Naive thymus-derived CD8-positive, alpha-beta T cell (primary cell): Measurements from ENCODE around the gene CCDC174. TPM values are rescaled to one million over a fixed set of nuclear protein-coding genes. Genes with fewer than 3 reads are reported as not detected.
"Not testable (repeated sequence)": the region's sequence is repeated elsewhere in the genome, so short reads cannot be mapped to it uniquely, and the experiment has no call there.

Experiments used
- ATAC-seq, 2 donors: fragments of 150-1000 bp; cut with Tn5 transposase in 1 of 2; sonication (Bioruptor Pico), chemical (Tn5 transposase) in 1 of 2; 1 replicate in 1 of 2; 2 replicates in 1 of 2; pipeline ENCODE4 v1.10.0; 2021; ENCODE audit warnings: mild to moderate bottlenecking in 2 of 2, moderate library complexity in 2 of 2
- POLR2A ChIA-PET: fragments of 350-600 bp; sonication (Branson Sonifier 250); formaldehyde crosslinking; loops from one replicate; lab custom pipeline; 2021; ENCODE audit warnings: antibody characterized with exemption; lab: Charles Lee
- DNase-seq, 10 donors: peaks; one replicate each; pipeline versions ENCODE4 v3.0.0 to v3.0.0-alpha.2; 2020 to 2022
- H3K27ac Mint-ChIP-seq, 10 donors: one replicate each; pipeline ENCODE4 v1.8.0; 2020 to 2022; ENCODE audit warnings: mild to moderate bottlenecking in 10 of 10, mixed read lengths in 10 of 10, moderate library complexity in 4 of 10, inconsistent platforms in 1 of 10
- H3K27me3 Mint-ChIP-seq, 5 donors: one replicate each; pipeline ENCODE4 v1.8.0; 2021 to 2022; ENCODE audit warnings: mixed read lengths in 5 of 5
- H3K36me3 Mint-ChIP-seq, 3 donors: one replicate each; pipeline ENCODE4 v1.8.0; 2020 to 2022; ENCODE audit warnings: mixed read lengths in 3 of 3, mild to moderate bottlenecking in 2 of 3, inconsistent platforms in 1 of 3
- H3K4me1 Mint-ChIP-seq, 4 donors: one replicate each; pipeline ENCODE4 v1.8.0; 2021 to 2022; ENCODE audit warnings: mixed read lengths in 4 of 4
- H3K4me3 Mint-ChIP-seq, 10 donors: one replicate each; pipeline ENCODE4 v1.8.0; 2020 to 2022; ENCODE audit warnings: mild to moderate bottlenecking in 10 of 10, mixed read lengths in 10 of 10, moderate library complexity in 6 of 10, inconsistent platforms in 1 of 10
- H3K9me3 Mint-ChIP-seq, 9 donors: one replicate each; pipeline ENCODE4 v1.8.0; 2020 to 2022; ENCODE audit warnings: mixed read lengths in 9 of 9, mild to moderate bottlenecking in 3 of 9, inconsistent platforms in 1 of 9, moderate library complexity in 1 of 9
- polyA plus RNA-seq, 3 donors: library from polyadenylated mRNA; unstranded; fragments of 300-500 nt; fragmentation: Illumina TruSeq; gene quantifications; one replicate each; pipeline ENCODE4 v1.2.3, GENCODE V29; 2021
- total RNA-seq, 8 experiments: library from RNA in 2 of 8; stranded (reverse) in 2 of 8; gene quantifications; one replicate each; pipeline ENCODE4 v1.2.3 and lab custom pipeline; 2021 to 2026

Gene CCDC174
- 10 to 100 TPM; 43.0 to 47.1 TPM for total RNA-seq
- 10 to 100 TPM; 16.6 to 26.2 (median 22.8) TPM for polyA plus RNA-seq
- total RNA-seq (lab: John Stamatoyannopoulos, UW), result 34.3 to 79.7 (median 54.5) reads per million in 6 experiments

DNA sequence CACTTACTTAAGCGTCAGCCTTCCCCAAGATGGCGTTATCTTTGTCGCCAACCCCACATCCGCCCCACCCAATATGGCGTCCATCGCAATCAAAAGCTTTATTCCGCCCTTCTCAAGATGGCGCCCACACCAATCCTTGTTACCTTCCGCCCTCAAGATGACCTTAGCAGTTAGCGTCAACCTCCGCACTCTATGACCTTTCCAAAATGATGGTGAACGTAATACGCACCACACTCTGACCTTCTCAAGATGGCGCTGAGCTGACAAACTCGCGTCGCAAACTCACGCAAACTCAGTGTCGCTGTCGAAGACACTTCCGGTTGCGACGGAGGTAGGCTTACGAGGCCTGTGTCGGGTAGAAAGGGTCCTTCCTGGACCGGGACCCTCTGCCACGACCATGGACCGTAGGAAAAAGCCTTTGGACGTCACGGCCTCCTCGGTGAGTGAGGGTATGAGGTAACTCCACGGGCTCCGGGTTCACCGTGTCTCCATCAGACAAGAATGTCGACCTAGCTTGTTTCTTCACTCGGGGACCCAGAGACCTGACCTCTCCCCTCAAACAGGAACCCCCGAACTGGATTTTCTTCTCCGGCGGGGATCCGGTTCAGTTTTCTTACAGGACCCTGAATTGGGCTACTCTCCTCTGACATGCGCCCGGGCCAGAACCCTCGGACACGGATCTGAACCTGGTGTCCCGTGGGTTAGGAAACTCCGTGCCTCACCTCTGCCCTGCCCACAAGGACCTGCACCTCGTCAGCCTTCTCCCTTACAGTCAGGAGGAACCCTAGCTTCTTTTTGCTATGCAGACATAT, at the start of gene CCDC174:
Gene CCDC174 (plus strand): TSS at position 323 of the 812 bp plus-strand sequence. CDS start 75 bp downstream, at position 398.
- DNase-seq (peak; percentile 82 to 98 (median 96)), ATAC-seq (peak; percentile 95)
- Mint-ChIP-seq H3K27ac (peak within 1 kb of the TSS; percentile 95 to 100 (median 98)), H3K27me3 (no peaks in the 10 kb centered on the region), H3K4me3 (peak within 1 kb of the TSS; percentile 87 to 100 (median 94)), H3K36me3 (peaks cover 0 to 26% (median 7%) of the 10 kb centered on the region in 3 donors), H3K9me3 (peaks cover 0 to 3% (median 0%) of the 10 kb centered on the region in 9 donors), H3K4me1 (peaks cover 19 to 60% (median 59%) of the 10 kb centered on the region in 4 donors)
- POLR2A ChIA-PET, result interaction anchor here (0.6 to 3.5 kb wide), 29 partner anchors 9 to 1988 kb away, joined by 3 to 31 read pairs (median 6); partner anchors contain the start of genes CAPN7, CHCHD4, HDAC11 and LSM3

DNA sequence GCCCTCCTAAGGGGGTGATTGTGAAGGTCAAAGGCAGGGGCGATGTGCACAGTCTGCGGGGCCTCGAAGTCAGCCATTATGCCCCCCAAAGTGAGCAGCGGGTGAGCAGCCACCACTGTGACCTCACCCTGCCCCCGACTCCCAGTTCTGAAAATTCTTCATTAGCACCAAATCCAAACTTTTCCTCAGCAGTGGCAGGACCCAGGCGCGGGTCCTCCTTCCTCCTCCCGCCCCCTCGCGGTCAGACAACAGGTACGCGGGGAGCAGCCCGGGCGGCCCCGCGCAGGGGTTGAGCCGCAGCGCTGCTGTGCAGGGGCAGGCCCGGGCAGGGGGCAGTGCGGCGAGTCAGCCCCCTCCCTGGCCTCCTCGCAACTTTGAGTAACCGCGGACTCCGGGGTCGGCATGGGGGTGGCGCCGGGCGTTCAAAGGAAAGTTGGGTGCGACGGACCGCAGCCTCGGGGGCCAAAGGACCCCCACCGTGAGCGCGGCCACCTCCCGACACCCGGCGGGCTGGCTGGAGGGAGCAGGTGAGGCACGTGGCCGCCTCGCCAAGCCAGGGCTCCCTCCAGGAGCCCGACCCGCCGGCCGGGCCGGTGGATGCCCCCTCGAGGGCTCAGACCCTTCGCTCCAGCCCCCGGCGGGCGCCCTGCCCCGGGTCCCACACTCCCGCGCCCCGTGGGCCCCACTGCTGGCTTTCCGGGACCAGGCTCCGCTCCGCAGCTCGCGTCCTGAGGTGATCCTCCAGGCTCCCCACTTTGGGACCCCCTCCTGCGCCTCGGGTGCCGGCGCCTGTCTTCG, 49.4 kb upstream of the CCDC174 start:
- H3K27ac Mint-ChIP-seq, result no peak overlapping the region
- POLR2A ChIA-PET, result no interaction called here
- peaks cover 53 to 82% (median 68%) of the 10 kb centered on the region in 5 donors for H3K27me3 Mint-ChIP-seq
- H3K9me3 Mint-ChIP-seq, result peaks cover 0 to 20% (median 9%) of the 10 kb centered on the region in 9 donors
- peak overlapping the region in 3 of 10 donors; percentile 5 to 32 (median 23) for H3K4me3 Mint-ChIP-seq
- peak in 1 of 10 donors; percentile 38 for DNase-seq
- ATAC-seq, result no peak
- peaks cover 3 to 10% (median 8%) of the 10 kb centered on the region in 4 donors for H3K4me1 Mint-ChIP-seq
- H3K36me3 Mint-ChIP-seq, result peaks cover 0 to 22% (median 5%) of the 10 kb centered on the region in 3 donors

DNA sequence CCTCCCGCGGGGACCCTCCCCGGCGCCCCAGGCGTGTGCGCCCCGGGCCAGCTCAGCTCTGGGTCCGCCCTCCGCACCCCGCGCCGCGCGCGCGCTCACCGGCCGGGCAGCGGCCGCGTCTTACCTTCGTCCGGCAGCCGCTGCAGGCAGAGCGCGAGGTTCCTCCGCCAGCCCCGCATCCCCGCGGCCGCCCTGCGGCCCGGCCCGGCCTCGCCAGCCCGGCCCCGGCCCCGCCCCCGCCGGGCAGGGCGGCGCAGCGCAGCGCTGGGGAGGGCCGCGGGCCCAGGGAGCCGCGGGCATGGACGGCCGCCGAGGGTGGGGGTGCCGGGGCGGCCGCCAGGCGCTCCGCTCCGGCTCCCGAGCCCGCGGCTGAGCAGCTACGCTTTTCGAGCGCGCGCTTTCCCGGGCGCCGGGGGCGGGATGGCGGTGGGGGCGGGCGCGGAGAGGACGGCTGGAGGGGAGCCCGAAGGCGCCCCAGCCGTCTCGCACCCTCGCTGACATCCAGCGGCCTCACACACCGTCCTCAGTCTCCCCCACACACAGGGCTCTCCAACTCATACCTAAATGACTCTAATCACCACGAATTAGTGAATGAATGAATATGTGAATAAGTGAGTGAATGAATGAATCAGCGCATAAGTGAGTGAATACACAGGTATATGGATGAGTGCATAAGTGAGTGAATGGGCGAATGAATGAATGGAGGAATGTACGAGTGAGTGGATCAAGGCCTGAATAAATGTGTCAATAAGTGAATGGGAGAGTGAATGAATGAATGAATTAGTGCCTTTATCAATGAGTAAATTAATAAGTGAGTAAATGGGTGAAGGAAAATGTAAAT, 48.5 kb upstream of the CCDC174 start:
- peaks cover 0 to 21% (median 5%) of the 10 kb centered on the region in 3 donors for H3K36me3 Mint-ChIP-seq
- peak overlapping the region in 5 of 10 donors; percentile 5 to 64 (median 26) for H3K4me3 Mint-ChIP-seq
- DNase-seq (no peak), ATAC-seq (no peak)
- POLR2A ChIA-PET, result no interaction called here
- no peak overlapping the region for H3K27ac Mint-ChIP-seq
- peaks cover 0 to 19% (median 9%) of the 10 kb centered on the region in 9 donors for H3K9me3 Mint-ChIP-seq
- H3K4me1 Mint-ChIP-seq, result peaks cover 3 to 10% (median 8%) of the 10 kb centered on the region in 4 donors
- H3K27me3 Mint-ChIP-seq, result peaks cover 57 to 82% (median 68%) of the 10 kb centered on the region in 5 donors

DNA sequence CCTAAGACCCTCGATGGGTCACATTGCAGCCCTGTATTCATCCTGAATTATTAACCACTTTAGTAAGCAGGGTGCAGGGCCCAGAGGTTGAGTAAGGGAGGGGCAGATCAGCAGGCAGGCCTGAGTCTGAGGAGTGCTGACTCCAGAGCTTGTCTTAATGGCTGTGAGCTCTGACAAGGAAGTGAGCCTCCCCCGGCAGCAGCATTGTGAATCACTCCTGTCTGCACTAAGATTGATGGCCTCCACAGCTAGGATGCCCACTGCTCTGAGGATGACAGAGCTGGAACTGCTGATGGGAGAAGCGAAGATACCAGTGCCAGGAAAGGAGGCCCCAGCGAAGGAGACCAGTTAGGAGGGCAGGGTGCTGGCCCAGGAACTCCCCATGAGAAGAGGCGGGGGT, 46.5 kb upstream of the CCDC174 start:
- H3K27ac Mint-ChIP-seq, result no peak overlapping the region
- DNase-seq, result peak in 1 of 10 donors; percentile 21
- POLR2A ChIA-PET, result no interaction called here
- peaks cover 0 to 8% (median 3%) of the 10 kb centered on the region in 9 donors for H3K9me3 Mint-ChIP-seq
- peaks cover 50 to 74% (median 56%) of the 10 kb centered on the region in 5 donors for H3K27me3 Mint-ChIP-seq
- H3K4me1 Mint-ChIP-seq, result peaks cover 0 to 7% (median 2%) of the 10 kb centered on the region in 4 donors
- peaks cover 0 to 13% (median 5%) of the 10 kb centered on the region in 3 donors for H3K36me3 Mint-ChIP-seq
- H3K4me3 Mint-ChIP-seq, result no peak overlapping the region
- ATAC-seq, result no peak

DNA sequence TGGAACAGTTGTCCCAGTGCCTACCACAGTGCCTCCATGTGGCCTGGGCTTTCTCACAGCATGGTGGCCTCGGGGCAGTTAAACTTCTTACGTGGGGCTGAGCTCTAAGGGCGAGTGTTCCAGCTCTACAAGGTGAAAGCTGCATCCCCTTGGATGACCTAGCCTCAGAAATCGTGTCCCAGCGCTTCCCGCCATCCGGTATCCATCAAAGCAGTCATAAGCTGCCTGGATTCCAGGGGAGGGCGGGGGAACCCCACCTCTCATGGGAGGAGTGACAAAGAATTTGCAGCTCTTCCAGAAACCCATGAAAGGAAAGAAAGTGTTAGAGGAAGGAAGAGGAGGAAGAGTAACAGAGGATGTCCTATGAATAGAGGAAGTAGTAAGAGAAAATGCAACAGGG, 45.8 kb upstream of the CCDC174 start:
- no peak overlapping the region for H3K4me3 Mint-ChIP-seq
- H3K4me1 Mint-ChIP-seq, result peaks cover 0 to 7% (median 2%) of the 10 kb centered on the region in 4 donors
- H3K27ac Mint-ChIP-seq, result no peak overlapping the region
- H3K36me3 Mint-ChIP-seq, result peaks cover 0 to 11% (median 0%) of the 10 kb centered on the region in 3 donors
- peak in 1 of 10 donors; percentile 50 for DNase-seq
- H3K27me3 Mint-ChIP-seq, result peaks cover 46 to 72% (median 55%) of the 10 kb centered on the region in 5 donors
- POLR2A ChIA-PET, result no interaction called here
- peaks cover 0 to 5% (median 3%) of the 10 kb centered on the region in 9 donors for H3K9me3 Mint-ChIP-seq
- no peak for ATAC-seq

DNA sequence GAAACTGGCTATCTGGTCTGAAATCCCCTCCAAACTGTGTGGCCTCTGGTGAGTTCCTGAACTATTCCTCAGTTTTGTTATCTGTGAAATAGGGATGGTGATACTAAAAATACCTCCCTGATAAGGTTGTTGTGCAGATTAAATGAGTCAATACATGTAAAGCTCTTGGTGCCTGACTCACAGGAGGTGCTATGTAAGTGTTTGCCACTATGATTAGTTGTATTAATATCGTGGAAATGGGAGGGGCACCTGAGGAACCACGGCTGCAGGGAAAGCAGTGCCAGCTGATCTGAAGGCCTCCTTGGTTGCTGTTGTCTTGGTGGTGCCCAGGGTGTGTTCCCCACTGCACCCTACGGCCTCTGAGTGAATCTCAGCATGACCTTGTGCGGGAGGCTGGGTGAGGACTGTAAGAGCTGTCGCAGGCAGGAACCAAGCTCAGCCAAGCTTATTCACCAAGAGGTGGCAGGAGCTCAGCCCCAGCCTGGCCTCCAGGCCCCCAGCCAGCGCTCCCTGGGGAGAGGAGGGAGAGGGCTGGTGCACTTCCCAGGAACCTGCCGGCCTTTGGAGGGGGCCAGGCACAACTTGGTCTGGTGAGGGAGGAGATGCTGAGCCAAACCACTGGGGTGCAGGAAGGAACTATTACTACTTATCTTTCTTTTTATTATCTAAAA, 44.8 kb upstream of the CCDC174 start:
- POLR2A ChIA-PET, result no interaction called here
- DNase-seq (peak in 1 of 10 donors; percentile 28), ATAC-seq (no peak)
- Mint-ChIP-seq H3K27ac (no peak overlapping the region), H3K4me1 (peaks cover 0 to 5% (median 2%) of the 10 kb centered on the region in 4 donors), H3K4me3 (no peak overlapping the region), H3K27me3 (peaks cover 35 to 68% (median 48%) of the 10 kb centered on the region in 5 donors), H3K9me3 (peaks cover 0 to 5% (median 2%) of the 10 kb centered on the region in 9 donors), H3K36me3 (peaks cover 0 to 8% (median 0%) of the 10 kb centered on the region in 3 donors)

DNA sequence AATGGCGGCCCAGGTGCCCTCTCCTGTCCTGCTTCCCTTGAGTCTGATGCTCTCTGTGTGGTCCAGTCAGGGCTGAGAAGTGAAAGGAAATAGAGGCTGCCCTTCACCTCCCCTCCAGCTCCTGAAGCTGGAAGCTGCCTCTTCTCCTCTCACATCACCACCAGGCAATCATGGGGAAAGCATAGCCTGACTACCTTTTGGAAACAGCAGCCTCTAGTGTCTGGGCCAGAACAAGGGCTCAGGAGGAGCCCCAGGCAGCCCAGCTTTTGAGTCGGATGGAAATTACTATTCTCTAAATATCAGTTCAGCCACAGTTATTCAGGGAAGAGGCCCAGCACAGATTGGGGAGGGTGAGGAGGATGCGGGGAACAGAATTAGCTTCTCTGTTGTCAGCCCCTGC, 43.3 kb upstream of the CCDC174 start:
- no peak for ATAC-seq
- POLR2A ChIA-PET, result no interaction called here

DNA sequence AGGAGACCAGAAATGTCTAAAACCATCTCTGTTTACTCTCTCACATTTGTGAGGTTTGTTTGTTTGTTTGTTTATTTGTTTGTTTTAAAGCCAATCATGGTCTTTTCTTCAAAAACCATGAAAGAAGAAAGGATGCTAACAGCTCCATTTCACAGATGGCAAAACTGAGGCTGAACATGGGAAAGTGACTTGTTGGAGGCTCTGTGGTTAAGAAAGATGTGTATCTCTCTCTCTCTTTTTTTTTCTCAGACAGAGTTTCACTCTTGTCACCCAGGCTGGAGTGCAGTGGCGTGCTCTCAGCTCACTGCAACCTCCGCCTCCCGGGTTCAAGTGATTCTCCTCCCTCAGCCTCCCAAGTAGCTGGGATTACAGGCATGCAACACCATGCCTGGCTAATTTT, 42.5 kb upstream of the CCDC174 start:
- H3K27ac Mint-ChIP-seq, DNase-seq, H3K36me3 Mint-ChIP-seq, ATAC-seq, H3K4me1 Mint-ChIP-seq, H3K9me3 Mint-ChIP-seq, H3K4me3 Mint-ChIP-seq, POLR2A ChIA-PET: not testable (repeated sequence)
- peaks cover 27 to 63% (median 50%) of the 10 kb centered on the region in 5 donors for H3K27me3 Mint-ChIP-seq

More for the DNA sequence above, 43.3 kb upstream of the CCDC174 start:
- Mint-ChIP-seq H3K9me3 (peaks cover 0 to 3% (median under 1%) of the 10 kb centered on the region in 9 donors), H3K27me3 (peaks cover 34 to 70% (median 50%) of the 10 kb centered on the region in 5 donors), H3K4me1 (peaks cover 0 to 1% (median under 1%) of the 10 kb centered on the region in 4 donors), H3K36me3 (peaks cover 0 to 5% (median 0%) of the 10 kb centered on the region in 3 donors), H3K4me3 (no peak overlapping the region), H3K27ac (peak overlapping the region in 1 of 10 donors; percentile 26)
- DNase-seq, result peak in 1 of 10 donors; percentile 3

DNA sequence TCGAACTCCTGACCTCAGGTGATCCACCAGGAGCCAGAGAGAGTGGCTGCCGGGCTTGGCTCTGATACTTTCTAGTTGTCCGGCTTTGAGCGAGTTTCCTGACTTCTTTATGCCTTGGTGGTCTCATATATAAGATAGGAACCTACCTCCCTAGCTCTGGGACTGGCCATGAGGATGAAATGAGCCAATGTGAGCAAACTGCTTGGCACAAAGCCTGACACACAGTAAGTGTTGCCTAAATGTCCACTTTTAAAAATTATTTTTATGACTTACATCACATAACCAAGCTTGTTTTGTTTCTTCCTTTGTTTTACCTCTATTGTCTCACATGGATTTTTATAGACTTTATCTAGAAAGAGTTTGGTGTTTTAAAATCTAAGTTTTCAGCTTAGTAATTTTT, 42.1 kb upstream of the CCDC174 start:
- Mint-ChIP-seq H3K4me1 (no peaks in the 10 kb centered on the region), H3K9me3 (no peaks in the 10 kb centered on the region), H3K4me3 (no peak overlapping the region), H3K36me3 (no peaks in the 10 kb centered on the region), H3K27ac (no peak overlapping the region), H3K27me3 (peaks cover 27 to 61% (median 52%) of the 10 kb centered on the region in 5 donors)
- POLR2A ChIA-PET, result no interaction called here
- DNase-seq, result peak in 1 of 10 donors; percentile 21
- no peak for ATAC-seq

DNA sequence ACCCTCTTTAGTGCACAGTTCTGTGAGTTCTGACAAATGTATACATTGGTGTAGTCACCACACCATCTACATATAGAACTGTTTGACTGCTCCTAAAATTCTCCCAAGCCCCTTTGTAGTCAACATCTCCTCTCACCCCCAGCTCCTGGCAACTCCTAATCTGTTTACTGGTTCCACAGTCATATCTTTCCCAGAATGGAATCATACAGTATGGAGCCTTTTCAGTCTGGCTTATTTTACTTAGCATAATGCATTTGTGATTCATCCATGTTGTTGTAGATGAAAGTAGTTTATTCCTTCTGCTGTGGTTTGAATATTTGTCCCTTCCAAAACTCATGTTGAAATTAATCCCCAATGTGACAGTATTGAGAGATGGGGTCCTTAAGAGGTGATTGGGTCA, 41.6 kb upstream of the CCDC174 start:
- ATAC-seq, result no peak
- Mint-ChIP-seq H3K27me3 (peaks cover 25 to 57% (median 49%) of the 10 kb centered on the region in 5 donors), H3K4me3 (no peak overlapping the region), H3K27ac (no peak overlapping the region), H3K36me3 (no peaks in the 10 kb centered on the region), H3K9me3 (no peaks in the 10 kb centered on the region), H3K4me1 (no peaks in the 10 kb centered on the region)
- POLR2A ChIA-PET, result no interaction called here
- DNase-seq, result no peak

DNA sequence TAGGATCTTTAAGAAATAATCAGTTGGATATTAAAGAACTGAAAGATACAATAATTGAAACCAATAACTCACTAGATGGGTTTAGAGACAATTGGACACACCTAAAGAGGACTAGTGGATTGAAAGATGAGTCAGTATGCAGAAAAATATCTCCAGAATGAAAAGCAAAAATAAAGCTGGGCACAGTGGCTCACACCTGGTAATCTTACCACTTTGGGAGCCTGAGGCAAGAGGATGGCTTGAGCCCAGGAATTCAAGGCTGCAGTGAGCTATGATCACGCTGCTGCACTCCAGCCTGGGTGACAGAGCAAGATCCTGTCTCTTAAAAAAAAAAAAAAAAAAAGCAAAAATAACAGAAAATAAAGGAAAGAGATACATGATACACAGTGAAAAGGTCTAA, 37.4 kb upstream of the CCDC174 start:
- POLR2A ChIA-PET, result interaction anchor here (0.6 kb wide), 1 partner anchor 1283 kb away, joined by 3 read pairs; no protein-coding TSS in a partner anchor

More for the DNA sequence above, 37.4 kb upstream of the CCDC174 start:
- H3K4me3 Mint-ChIP-seq, result no peak overlapping the region
- H3K27me3 Mint-ChIP-seq, result peaks cover 10 to 48% (median 33%) of the 10 kb centered on the region in 5 donors
- H3K4me1 Mint-ChIP-seq, result peaks cover 0 to under 1% (median 0%) of the 10 kb centered on the region in 4 donors
- no peak overlapping the region for H3K27ac Mint-ChIP-seq
- H3K9me3 Mint-ChIP-seq, result no peaks in the 10 kb centered on the region
- ATAC-seq (no peak), DNase-seq (peak in 1 of 10 donors; percentile 13)
- H3K36me3 Mint-ChIP-seq, result no peaks in the 10 kb centered on the region
